Smooth muscle cell (in vitro differentiated cells): ENCODE results near the gene PTGES3L. TPM values are rescaled to one million over a fixed set of nuclear protein-coding genes. Genes with fewer than 3 reads are reported as not detected.

Experiments used
- DNase-seq: peaks from one replicate; lab custom pipeline; 2025; ENCODE audit not compliant: unreplicated experiment; lab: John Stamatoyannopoulos, UW
- H2AFZ ChIP-seq: fragments of 200-600 bp; sonication (generic); 2 replicates; pipeline ENCODE4 v1.6.0; 2016; ENCODE audit warnings: antibody characterized with exemption, low read depth, mild to moderate bottlenecking
- H3F3A ChIP-seq: fragments of 200-600 bp; sonication (generic); 2 replicates; pipeline ENCODE4 v1.6.0; 2017; ENCODE audit warnings: antibody characterized with exemption, low read depth
- H3K27ac ChIP-seq: fragments of 200-600 bp; sonication (generic); 2 replicates; pipeline ENCODE4 v1.5.1; 2016; ENCODE audit warnings: low read depth, mild to moderate bottlenecking
- H3K27me3 ChIP-seq: fragments of 200-600 bp; sonication (generic); 2 replicates; pipeline ENCODE4 v1.6.1; 2016; ENCODE audit warnings: low read depth, mild to moderate bottlenecking
- H3K36me3 ChIP-seq: fragments of 200-600 bp; sonication (generic); 2 replicates; pipeline ENCODE4 v1.5.1; 2016; ENCODE audit warnings: low read depth
- H3K4me1 ChIP-seq: fragments of 200-600 bp; sonication (generic); 2 replicates; pipeline ENCODE4 v1.5.1; 2016; ENCODE audit warnings: low read depth
- H3K4me2 ChIP-seq: fragments of 200-600 bp; sonication (generic); 2 replicates; pipeline ENCODE4 v1.6.0; 2016; ENCODE audit warnings: mild to moderate bottlenecking
- H3K4me3 ChIP-seq: fragments of 200-600 bp; sonication (generic); 2 replicates; pipeline ENCODE4 v1.5.1; 2016; ENCODE audit warnings: mild to moderate bottlenecking
- H3K79me2 ChIP-seq: fragments of 200-600 bp; sonication (generic); 2 replicates; pipeline ENCODE4 v1.6.0; 2016; ENCODE audit warnings: low read depth, mild to moderate bottlenecking
- H3K9ac ChIP-seq: fragments of 200-600 bp; sonication (generic); 2 replicates; pipeline ENCODE4 v1.6.0; 2016; ENCODE audit warnings: low read depth
- H3K9me3 ChIP-seq: fragments of 200-600 bp; sonication (generic); replicated peaks from 2 replicates; pipeline ENCODE4 v1.5.1; 2016; ENCODE audit warnings: low read depth
- H4K20me1 ChIP-seq: fragments of 200-600 bp; sonication (generic); 2 replicates; pipeline ENCODE4 v1.6.0; 2016; ENCODE audit warnings: low read depth
- WGBS: methylation state at CpG from one replicate; pipeline ENCODE4 v1.1.7; 2016; ENCODE audit warnings: low lambda C conversion rate; 5-methylcytosine and 5-hydroxymethylcytosine counted together
- polyA plus RNA-seq: library from polyadenylated mRNA; unstranded; fragments of >200 nt; fragmentation: Nextera tagmentation; extraction: Ambion mirVana; gene quantifications from 2 replicates; pipeline ENCODE4 v1.2.1, GENCODE V29; 2016
- total RNA-seq: library from RNA; depleted of rRNA; stranded (reverse); fragments of >200 nt; gene quantifications from 2 replicates; pipeline ENCODE4 v1.2.3, GENCODE V29; 2014
- TF ChIP-seq, protein P1 (sequence below): fragments of 200-600 bp; sonication (generic); IDR thresholded peaks from 2 replicates; pipeline ENCODE4 v1.5.1; 2017; ENCODE audit warnings: borderline replicate concordance, mild to moderate bottlenecking, antibody characterized with exemption; ENCODE audit not compliant: insufficient read depth, poor library complexity, severe bottlenecking

Gene PTGES3L
- total and polyA plus RNA-seq, 2 experiments from 2014 or later, result 6.7 to 8.3 TPM

DNA sequence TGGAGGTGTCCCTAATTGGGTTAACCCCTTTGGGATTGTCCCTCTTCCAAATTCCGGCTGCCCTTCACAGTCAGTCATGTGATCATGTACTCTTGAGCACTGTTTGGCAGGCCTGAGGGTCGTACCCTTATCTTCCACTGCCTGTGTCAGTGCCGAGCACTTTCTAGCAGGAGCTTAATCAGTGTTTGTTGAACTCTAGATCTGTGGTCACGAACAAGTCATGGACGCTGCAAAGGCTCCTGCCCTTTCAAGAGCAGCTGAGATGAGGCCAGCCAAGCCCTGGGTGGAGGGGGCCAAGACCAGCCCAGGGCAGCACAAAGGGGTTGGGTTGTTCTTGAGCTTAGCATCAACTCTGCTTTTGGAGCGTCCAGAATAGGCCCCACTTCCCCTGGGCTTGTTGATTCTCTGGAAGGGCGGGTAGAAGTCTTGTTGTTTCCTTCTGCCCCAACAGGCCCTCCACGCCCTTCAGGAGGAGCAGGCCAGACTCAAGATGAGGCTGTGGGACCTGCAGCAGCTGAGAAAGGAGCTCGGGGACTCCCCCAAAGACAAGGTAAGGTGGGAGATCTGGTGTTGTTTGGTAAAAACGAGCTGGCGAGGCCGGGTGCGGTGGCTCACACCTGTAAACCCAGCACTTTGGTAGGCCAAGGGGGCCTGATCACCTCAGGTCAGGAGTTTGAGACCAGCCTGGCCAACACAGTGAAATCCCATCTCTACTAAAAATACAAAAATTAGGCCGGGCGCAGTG is 32.0 kb upstream of the PTGES3L start:
- H3K4me3 ChIP-seq, result no peak overlapping the region
- 75% methylated on average over 15 of the region's 15 CpGs for WGBS
- no peaks in the 10 kb centered on the region for H3K4me1 ChIP-seq
- H3F3A ChIP-seq, result no peaks in the 10 kb centered on the region
- H4K20me1 ChIP-seq, result peaks cover 10% of the 10 kb centered on the region
- no peak for DNase-seq
- no peaks in the 10 kb centered on the region for H3K27me3 ChIP-seq
- no peak overlapping the region for H3K27ac ChIP-seq
- H3K9me3 ChIP-seq, result no peaks in the 10 kb centered on the region
- no peak overlapping the region for H3K9ac ChIP-seq
- no peak overlapping the region for H3K4me2 ChIP-seq
- no peaks in the 10 kb centered on the region for H3K79me2 ChIP-seq
- H2AFZ ChIP-seq, result no peak overlapping the region
- TF ChIP-seq, protein P1, sequence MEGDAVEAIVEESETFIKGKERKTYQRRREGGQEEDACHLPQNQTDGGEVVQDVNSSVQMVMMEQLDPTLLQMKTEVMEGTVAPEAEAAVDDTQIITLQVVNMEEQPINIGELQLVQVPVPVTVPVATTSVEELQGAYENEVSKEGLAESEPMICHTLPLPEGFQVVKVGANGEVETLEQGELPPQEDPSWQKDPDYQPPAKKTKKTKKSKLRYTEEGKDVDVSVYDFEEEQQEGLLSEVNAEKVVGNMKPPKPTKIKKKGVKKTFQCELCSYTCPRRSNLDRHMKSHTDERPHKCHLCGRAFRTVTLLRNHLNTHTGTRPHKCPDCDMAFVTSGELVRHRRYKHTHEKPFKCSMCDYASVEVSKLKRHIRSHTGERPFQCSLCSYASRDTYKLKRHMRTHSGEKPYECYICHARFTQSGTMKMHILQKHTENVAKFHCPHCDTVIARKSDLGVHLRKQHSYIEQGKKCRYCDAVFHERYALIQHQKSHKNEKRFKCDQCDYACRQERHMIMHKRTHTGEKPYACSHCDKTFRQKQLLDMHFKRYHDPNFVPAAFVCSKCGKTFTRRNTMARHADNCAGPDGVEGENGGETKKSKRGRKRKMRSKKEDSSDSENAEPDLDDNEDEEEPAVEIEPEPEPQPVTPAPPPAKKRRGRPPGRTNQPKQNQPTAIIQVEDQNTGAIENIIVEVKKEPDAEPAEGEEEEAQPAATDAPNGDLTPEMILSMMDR, result no peak
- no peaks in the 10 kb centered on the region for H3K36me3 ChIP-seq

DNA sequence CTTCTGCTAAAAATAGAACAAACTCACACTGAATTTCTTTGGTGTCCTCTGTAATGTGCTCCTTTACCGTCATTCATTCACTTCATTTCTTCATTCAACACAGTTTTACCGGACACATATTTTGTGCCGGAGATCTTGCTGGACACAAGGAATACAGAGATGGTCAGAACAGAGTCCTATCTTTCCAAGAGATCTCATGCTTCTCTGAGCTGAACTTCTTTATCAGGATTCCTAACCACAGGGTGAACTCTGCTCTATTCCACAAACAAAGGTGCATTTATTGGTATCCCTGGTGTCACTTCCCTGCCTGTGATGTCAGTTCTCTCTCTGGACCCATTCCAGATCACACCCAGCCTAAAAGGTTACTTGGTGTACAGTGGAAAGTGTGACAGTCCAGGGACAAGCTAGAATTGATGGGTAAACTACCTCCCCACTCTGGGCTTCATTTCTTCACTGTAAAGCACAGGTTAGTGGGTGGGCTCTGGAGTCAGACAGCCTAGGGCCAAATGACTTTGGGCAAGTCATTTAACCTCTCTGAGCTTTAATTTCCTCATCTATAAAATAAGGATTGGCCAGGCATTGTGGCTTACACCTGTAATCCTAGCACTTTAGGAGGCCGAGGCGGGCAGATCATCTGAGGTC is 30.9 kb upstream of the PTGES3L start:
- no peaks in the 10 kb centered on the region for H3K4me1 ChIP-seq
- H3K9ac ChIP-seq, result no peak overlapping the region
- no peaks in the 10 kb centered on the region for H3F3A ChIP-seq
- no peaks in the 10 kb centered on the region for H3K9me3 ChIP-seq
- no peak overlapping the region for H3K27ac ChIP-seq
- H4K20me1 ChIP-seq, result no peaks in the 10 kb centered on the region
- no peaks in the 10 kb centered on the region for H3K79me2 ChIP-seq
- no peak for DNase-seq
- 92% methylated on average over 5 of the region's 5 CpGs for WGBS
- no peak overlapping the region for H3K4me3 ChIP-seq
- H2AFZ ChIP-seq, result no peak overlapping the region
- TF ChIP-seq, protein P1, result no peak
- H3K36me3 ChIP-seq, result no peaks in the 10 kb centered on the region
- H3K27me3 ChIP-seq, result no peaks in the 10 kb centered on the region
- no peak overlapping the region for H3K4me2 ChIP-seq

DNA sequence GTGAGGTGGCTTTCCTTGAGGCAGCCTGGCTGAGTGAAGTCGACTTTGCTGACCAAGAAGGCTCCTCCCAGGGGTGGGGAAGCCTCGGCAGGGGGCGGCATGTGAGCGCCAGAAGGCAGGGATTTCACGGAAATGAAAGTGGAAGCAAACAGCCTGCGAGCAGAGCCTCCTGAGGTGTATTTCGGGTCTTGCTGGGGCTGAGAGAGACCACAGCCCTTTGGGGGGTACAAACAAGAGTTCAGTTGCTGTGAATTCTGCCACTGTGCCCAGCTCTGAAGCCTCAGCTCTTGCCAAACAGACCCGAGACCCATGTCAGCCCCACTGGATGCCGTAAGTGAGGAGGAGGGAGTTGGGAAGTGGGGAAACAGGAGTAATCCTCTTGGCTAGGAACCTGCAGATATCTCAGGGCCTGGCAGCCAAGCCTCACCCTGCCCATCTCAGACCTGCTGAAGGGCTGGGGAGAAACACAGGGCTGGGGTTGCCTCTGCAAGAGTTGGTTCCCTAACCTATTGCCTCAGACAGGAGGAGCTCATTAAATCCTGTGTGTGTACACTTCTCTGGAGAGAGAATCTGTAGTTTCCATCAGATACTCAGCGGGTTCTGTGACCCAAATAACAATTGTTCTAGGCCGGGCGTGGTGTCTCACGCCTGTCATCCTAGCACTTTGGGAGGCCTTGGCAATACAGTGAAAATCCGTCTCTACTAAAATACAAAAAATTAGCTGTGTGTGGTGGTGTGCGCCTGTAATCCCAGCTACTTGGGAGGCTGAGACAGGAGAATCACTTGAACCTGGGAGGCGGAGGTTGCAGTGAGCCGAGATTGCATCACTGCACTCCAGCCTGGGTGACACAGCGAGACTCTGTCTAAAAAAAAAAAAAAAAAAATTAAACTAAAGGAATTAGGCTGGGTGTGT is 27.0 kb upstream of the PTGES3L start, which contains the start of gene IFI35:
Gene IFI35, plus strand, starts transcription at position 146 of the 913 bp plus-strand sequence. Its CDS starts 164 bp downstream, at position 310.
- TF ChIP-seq, protein P1, result no peak
- H2AFZ ChIP-seq, result no peak within 1 kb of the TSS
- H4K20me1 ChIP-seq, result peaks cover 11% of the 10 kb centered on the region
- peak; percentile 38 for DNase-seq
- H3K9ac ChIP-seq, result peak within 1 kb of the TSS; percentile 78
- peaks cover under 1% of the 10 kb centered on the region for H3K79me2 ChIP-seq
- peak within 1 kb of the TSS; percentile 84 for H3K4me2 ChIP-seq
- no peaks in the 10 kb centered on the region for H3K36me3 ChIP-seq
- no peaks in the 10 kb centered on the region for H3K9me3 ChIP-seq
- no peaks in the 10 kb centered on the region for H3K4me1 ChIP-seq
- H3F3A ChIP-seq, result peaks cover 19% of the 10 kb centered on the region
- 58% methylated on average over 18 of the region's 18 CpGs for WGBS
- no peaks in the 10 kb centered on the region for H3K27me3 ChIP-seq
- peak within 1 kb of the TSS; percentile 64 for H3K27ac ChIP-seq
- peak within 1 kb of the TSS; percentile 63 for H3K4me3 ChIP-seq
